ENCODE data around the gene F10.

The F10 gene

GRCh38 chr13:113147206-113147605 lies 24.6 kb downstream of the F10 start:
- Histone ChIP-seq H3K27me3 (ENCODE audit: insufficient read depth, low read length) (no peaks in the 10 kb centered on the region), H3K4me3 (ENCODE audit: low read length) (no peak overlapping the region), H3K4me1 (ENCODE audit: insufficient read depth, low read length) (no peaks in the 10 kb centered on the region), H2AFZ (ENCODE audit: low read depth, low read length) (no peak overlapping the region), H3K9me3 (ENCODE audit: low read length) (no peaks in the 10 kb centered on the region), H3K36me3 (ENCODE audit: insufficient read depth, low read length) (no peaks in the 10 kb centered on the region)

- Histone ChIP-seq H3K27me3 (ENCODE audit: insufficient read depth, low read length) (peaks cover 4% of the 10 kb centered on the region), H3K4me3 (ENCODE audit: low read length) (no peak overlapping the region), H3K4me1 (ENCODE audit: insufficient read depth, low read length) (peaks cover 4% of the 10 kb centered on the region), H3K36me3 (ENCODE audit: insufficient read depth, low read length) (no peaks in the 10 kb centered on the region), H3K9me3 (ENCODE audit: low read length) (no peaks in the 10 kb centered on the region), H2AFZ (ENCODE audit: low read depth, low read length) (no peak overlapping the region)
Observed at GRCh38 chr13:113148407-113148806, 25.8 kb downstream of the F10 start.

DNA sequence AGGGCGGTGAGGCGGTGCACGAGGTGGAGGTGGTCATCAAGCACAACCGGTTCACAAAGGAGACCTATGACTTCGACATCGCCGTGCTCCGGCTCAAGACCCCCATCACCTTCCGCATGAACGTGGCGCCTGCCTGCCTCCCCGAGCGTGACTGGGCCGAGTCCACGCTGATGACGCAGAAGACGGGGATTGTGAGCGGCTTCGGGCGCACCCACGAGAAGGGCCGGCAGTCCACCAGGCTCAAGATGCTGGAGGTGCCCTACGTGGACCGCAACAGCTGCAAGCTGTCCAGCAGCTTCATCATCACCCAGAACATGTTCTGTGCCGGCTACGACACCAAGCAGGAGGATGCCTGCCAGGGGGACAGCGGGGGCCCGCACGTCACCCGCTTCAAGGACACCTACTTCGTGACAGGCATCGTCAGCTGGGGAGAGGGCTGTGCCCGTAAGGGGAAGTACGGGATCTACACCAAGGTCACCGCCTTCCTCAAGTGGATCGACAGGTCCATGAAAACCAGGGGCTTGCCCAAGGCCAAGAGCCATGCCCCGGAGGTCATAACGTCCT lies 26.4 kb downstream of the F10 start:
- peaks cover 4% of the 10 kb centered on the region for H3K27me3 ChIP-seq (ENCODE audit: insufficient read depth, low read length)
- H3K4me3 ChIP-seq (ENCODE audit: low read length): no peak overlapping the region
- no peaks in the 10 kb centered on the region for H3K9me3 ChIP-seq (ENCODE audit: low read length)
- H2AFZ ChIP-seq (ENCODE audit: low read depth, low read length): no peak overlapping the region
- H3K4me1 ChIP-seq (ENCODE audit: insufficient read depth, low read length): peaks cover 6% of the 10 kb centered on the region
- H3K36me3 ChIP-seq (ENCODE audit: insufficient read depth, low read length): no peaks in the 10 kb centered on the region

DNA sequence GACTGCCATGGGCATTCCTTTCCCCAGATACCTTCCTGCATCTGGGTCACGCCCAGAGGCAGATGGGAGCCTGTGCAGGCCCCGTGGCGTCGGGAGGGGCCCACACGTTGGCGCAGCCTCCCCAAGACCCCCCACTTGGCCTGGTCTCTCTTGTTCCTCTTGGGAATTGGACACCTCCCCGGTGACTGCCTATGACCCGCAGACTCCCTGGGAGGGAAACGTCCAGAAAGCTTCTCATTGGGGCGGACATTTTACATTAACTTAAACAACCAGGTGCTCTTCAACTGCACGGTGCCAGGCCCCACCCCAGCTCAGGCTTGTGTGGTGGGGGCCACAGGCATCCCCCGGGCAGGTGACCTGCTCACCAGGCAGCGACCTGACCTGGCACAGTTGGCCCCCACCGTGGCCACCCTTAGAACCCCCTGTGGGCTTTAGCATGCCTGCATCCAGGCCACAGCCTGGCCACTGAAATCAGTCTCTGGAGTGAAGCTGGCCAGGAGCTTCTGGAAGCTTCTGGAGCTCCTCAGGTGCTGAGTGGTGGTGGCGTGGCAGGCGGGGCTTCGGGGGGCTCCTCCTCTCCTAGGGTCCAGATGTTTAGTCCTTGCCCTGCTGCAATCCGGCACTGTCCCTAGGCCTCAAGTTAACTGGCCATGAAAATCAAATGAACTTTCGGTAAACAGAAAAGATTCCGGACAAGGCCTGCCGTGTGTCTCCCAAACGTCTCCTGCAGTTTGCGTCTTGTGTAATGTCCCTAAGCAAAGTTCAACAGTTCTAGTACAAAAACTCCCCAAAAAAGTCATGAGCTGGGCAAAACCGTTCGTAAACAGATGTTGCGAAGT lies 27.3 kb downstream of the F10 start:
- Histone ChIP-seq H3K4me3 (ENCODE audit: low read length) (no peak overlapping the region), H3K9me3 (ENCODE audit: low read length) (no peaks in the 10 kb centered on the region), H3K27me3 (ENCODE audit: insufficient read depth, low read length) (peaks cover 4% of the 10 kb centered on the region), H3K4me1 (ENCODE audit: insufficient read depth, low read length) (peaks cover 9% of the 10 kb centered on the region), H3K36me3 (ENCODE audit: insufficient read depth, low read length) (no peaks in the 10 kb centered on the region), H2AFZ (ENCODE audit: low read depth, low read length) (no peak overlapping the region)

DNA sequence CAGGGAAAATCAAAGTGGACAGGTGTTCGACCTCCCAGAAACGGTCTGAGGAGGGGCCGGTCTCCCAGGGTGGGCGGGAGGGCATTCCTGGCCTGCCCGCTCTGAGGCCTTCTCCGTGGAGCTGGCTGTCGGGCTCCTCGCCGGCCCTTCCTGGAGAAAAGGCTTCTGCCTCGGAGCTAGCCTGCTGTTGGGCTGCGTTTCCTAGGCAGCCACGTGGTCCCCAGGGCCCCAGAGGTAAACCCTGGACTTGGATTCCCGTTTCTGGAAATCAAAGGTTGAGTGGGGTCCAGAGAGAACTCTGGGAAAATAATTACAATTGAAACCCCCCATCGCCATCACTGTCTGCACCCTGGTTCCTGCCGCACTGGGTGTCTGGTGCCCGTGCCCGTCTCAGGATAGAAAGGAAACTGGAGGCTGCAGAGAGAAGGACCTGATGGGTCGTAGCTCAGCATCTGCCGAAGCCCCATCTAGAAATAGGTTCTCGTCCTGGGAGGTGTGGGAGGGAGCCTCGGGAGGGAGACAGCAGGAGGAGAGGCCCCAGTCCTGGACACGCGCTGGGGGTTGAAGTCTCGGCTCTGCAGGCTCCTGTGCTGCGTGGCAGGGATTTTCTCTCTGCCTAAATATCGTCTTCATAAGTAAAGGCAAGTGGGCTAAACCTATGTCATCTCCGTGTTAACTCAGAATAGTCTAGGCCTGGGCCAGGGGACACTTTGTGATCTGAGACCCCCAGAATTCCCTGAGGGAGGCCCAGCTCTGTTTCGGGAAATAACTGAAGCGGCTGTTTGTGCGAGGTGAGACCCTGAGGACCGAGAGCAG lies 28.2 kb downstream of the F10 start:
- Histone ChIP-seq H3K9me3 (ENCODE audit: low read length) (no peaks in the 10 kb centered on the region), H3K36me3 (ENCODE audit: insufficient read depth, low read length) (no peaks in the 10 kb centered on the region), H3K27me3 (ENCODE audit: insufficient read depth, low read length) (peaks cover 4% of the 10 kb centered on the region), H3K4me1 (ENCODE audit: insufficient read depth, low read length) (peaks cover 9% of the 10 kb centered on the region), H3K4me3 (ENCODE audit: low read length) (no peak overlapping the region), H2AFZ (ENCODE audit: low read depth, low read length) (no peak overlapping the region)

DNA sequence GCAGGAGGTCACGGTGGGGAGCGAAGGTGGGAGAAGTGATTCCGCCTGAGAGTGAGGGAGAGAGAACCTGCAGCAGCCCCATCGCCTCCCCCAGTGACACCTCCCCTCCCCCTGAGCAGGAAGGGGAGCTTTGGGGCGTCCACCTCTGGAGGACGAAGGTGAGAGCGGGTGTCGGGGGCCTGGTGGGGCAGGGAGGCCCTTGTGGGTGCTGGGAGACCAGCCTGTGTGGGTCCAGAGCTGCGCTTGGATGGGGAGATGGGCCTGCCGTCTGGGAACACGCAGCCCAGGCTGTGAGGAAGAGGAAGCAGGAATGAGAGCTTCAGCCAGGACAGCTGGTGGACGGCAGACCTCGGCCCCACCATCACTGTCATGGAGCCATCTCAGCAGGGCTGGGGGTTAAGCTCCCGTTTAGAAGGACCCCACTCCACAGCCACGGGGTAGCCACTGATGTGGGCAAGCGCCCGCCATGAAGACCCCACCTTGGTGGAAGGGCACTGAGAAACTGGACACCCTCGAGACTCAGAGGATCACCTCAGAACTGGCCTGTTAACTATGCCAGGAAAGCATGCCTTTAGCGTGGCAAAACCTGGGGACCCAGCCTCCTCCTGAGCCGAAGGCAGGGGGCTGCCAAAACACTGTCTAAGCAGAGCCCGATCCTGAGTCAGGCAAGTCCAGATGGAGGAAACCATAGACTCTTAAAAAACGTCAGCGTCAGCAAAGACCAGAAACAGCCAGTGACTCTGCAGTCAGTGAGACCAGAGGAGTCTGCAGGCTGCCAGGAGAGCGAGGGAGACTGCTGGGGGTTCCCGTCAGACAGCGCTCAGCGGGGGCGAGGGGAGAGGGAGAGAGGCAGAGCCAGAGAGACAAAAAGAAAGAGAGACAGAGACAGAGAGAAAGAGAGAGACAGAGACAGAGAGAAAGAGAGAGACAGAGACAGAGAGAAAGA lies 29.4 kb downstream of the F10 start:
- H3K4me1 ChIP-seq (ENCODE audit: insufficient read depth, low read length): peaks cover 9% of the 10 kb centered on the region
- H3K36me3 ChIP-seq (ENCODE audit: insufficient read depth, low read length): no peaks in the 10 kb centered on the region
- H2AFZ ChIP-seq (ENCODE audit: low read depth, low read length): no peak overlapping the region
- H3K9me3 ChIP-seq (ENCODE audit: low read length): peaks cover 2% of the 10 kb centered on the region
- no peak overlapping the region for H3K4me3 ChIP-seq (ENCODE audit: low read length)
- peaks cover 4% of the 10 kb centered on the region for H3K27me3 ChIP-seq (ENCODE audit: insufficient read depth, low read length)

GRCh38 chr13:113152691-113152983 lies 30.0 kb downstream of the F10 start:
- Histone ChIP-seq H3K4me3 (ENCODE audit: low read length) (no peak overlapping the region), H3K4me1 (ENCODE audit: insufficient read depth, low read length) (peaks cover 9% of the 10 kb centered on the region), H3K36me3 (ENCODE audit: insufficient read depth, low read length) (no peaks in the 10 kb centered on the region), H3K27me3 (ENCODE audit: insufficient read depth, low read length) (peaks cover 8% of the 10 kb centered on the region), H3K9me3 (ENCODE audit: low read length) (peaks cover 2% of the 10 kb centered on the region), H2AFZ (ENCODE audit: low read depth, low read length) (no peak overlapping the region)

DNA sequence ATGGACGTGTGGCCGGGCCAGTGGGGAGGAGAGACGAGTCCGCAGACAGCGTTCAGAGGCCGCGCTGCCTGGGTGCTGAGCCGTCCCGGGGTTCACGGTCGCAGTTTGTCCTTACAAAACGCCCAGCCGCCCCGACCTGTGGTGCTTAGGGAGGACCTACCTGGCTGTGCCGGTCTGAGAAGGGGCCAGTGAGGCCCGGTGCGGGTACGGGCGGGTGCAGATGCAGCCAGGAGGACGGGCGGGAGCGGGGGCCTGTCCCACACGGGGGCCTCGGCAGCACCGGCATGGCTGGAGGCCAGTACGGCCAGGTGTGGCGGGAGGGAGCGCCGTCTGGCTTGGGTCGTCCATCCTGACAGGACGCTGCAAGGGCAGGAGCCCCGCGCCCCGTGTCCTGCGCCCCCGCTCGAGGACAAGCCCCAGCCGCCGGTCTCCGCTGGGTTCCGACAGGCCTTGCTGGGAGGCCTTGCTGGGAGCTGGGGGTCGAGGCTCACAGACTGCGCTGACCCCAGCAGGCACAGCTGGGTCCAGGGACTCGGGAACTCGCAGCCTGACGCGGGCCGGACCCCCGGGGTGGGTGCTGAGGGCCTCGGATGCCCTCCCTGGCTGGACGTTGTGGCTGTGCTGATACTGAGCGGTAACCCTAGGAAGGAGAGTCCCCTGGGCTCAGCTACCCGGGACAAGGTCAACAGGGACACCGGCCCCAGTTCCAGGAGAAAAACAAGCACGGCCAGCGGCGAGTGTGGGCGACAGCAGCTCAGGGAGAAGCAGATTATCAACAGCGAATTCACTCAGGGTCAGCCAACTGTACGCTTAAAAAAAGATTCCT lies 30.6 kb downstream of the F10 start:
- no peaks in the 10 kb centered on the region for H3K36me3 ChIP-seq (ENCODE audit: insufficient read depth, low read length)
- H3K27me3 ChIP-seq (ENCODE audit: insufficient read depth, low read length): peaks cover 8% of the 10 kb centered on the region
- peaks cover 11% of the 10 kb centered on the region for H3K4me1 ChIP-seq (ENCODE audit: insufficient read depth, low read length)
- H3K9me3 ChIP-seq (ENCODE audit: low read length): peaks cover 2% of the 10 kb centered on the region
- peak overlapping the region; percentile 76 for H2AFZ ChIP-seq (ENCODE audit: low read depth, low read length)
- peak overlapping the region; percentile 43 for H3K4me3 ChIP-seq (ENCODE audit: low read length)

DNA sequence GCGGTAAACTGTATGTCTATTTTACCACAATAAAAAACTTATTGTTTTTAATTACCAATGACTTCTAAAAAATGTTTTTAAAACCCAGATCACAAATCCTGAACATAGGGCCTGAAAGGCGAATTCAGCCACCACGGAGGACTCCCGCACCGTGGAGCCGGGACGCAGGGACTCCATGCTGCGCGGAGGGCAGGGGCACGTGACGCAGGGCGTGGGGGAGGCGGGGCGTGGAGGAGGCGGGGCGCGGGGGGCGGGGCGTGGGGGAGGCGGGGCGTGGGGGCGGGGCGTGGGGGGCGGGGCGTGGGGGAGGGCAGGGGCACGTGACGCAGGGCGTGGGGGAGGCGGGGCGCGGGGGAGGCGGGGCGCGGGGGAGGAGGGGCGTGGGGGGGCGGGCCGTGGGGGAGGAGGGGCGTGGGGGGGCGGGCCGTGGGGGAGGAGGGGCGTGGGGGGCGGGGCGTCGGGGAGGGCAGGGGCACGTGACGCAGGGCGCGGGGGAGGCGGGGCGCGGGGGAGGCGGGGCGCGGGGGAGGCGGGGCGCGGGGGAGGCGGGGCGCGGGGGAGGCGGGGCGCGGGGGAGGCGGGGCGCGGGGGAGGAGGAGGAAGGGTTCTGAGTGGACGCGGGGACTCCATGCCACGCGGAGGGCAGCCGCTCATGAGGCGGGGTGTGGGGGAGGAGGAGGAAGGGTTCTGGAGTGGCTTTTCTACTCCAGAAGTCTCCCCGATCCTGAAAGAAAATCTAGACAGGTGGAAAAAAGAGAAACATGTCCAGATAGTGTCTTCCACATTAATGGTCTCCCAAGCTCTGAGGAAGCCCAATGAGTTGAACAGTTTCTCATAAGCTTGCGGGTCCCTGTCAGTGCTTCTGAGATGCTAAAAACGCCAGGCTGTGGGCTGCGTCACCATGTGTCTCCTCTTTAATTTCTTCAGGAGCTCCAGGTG lies 31.5 kb downstream of the F10 start:
- Histone ChIP-seq H3K27me3 (ENCODE audit: insufficient read depth, low read length) (peaks cover 8% of the 10 kb centered on the region), H3K9me3 (ENCODE audit: low read length) (peaks cover 2% of the 10 kb centered on the region), H3K36me3 (ENCODE audit: insufficient read depth, low read length) (no peaks in the 10 kb centered on the region), H3K4me3 (ENCODE audit: low read length) (peak overlapping the region; percentile 43), H2AFZ (ENCODE audit: low read depth, low read length) (peak overlapping the region; percentile 76), H3K4me1 (ENCODE audit: insufficient read depth, low read length) (peaks cover 16% of the 10 kb centered on the region)

- Histone ChIP-seq H3K36me3 (ENCODE audit: insufficient read depth, low read length) (no peaks in the 10 kb centered on the region), H3K4me3 (ENCODE audit: low read length) (no peak overlapping the region), H2AFZ (ENCODE audit: low read depth, low read length) (no peak overlapping the region), H3K9me3 (ENCODE audit: low read length) (peaks cover 2% of the 10 kb centered on the region), H3K4me1 (ENCODE audit: insufficient read depth, low read length) (peaks cover 16% of the 10 kb centered on the region), H3K27me3 (ENCODE audit: insufficient read depth, low read length) (peaks cover 13% of the 10 kb centered on the region)
Observed at GRCh38 chr13:113155201-113155600, 32.6 kb downstream of the F10 start.

DNA sequence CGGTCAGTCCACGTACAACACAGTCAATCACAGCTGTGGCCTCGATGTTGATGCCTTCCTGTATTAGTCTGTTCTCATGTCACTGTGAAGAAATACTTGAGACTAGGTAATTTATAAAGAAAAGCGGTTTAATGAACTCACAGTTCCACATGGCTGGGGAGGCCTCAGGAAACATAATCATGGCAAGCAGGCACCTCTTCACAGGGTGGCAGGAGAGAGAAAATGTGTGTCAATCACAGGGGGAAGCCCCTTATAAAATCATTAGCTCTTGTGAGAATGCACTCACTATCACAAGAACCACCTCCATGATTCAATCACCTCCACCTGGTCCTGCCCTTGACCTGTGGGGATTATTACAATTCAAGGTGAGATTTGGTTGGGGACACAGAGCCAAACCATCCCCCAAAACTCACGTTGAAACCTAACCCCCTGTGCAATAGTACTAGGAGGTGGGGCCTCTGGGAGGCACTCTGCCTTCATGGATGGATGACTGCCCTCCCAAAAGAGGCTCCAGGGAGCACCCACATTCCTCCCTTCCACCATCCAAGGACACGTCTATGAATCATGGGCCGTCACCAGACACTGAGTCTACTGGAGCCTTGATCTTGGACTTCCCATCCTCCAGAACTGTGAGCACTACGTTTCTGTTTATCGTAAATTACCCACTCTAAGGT lies 33.5 kb downstream of the F10 start:
- Histone ChIP-seq H3K4me3 (ENCODE audit: low read length) (no peak overlapping the region), H3K36me3 (ENCODE audit: insufficient read depth, low read length) (no peaks in the 10 kb centered on the region), H3K9me3 (ENCODE audit: low read length) (peaks cover 2% of the 10 kb centered on the region)

More for the DNA sequence above, 33.5 kb downstream of the F10 start:
- H3K4me1 ChIP-seq (ENCODE audit: insufficient read depth, low read length): peaks cover 16% of the 10 kb centered on the region
- H3K27me3 ChIP-seq (ENCODE audit: insufficient read depth, low read length): peaks cover 15% of the 10 kb centered on the region
- no peak overlapping the region for H2AFZ ChIP-seq (ENCODE audit: low read depth, low read length)
